ENCODE measurements around the gene HNRNPA2B1. TPM values are rescaled to one million over a fixed set of nuclear protein-coding genes. Genes with fewer than 3 reads are reported as not detected.

The HNRNPA2B1 gene
- 100 to 1,000 TPM; 207 to 539 (median 519) TPM for polyA plus RNA-seq

DNA sequence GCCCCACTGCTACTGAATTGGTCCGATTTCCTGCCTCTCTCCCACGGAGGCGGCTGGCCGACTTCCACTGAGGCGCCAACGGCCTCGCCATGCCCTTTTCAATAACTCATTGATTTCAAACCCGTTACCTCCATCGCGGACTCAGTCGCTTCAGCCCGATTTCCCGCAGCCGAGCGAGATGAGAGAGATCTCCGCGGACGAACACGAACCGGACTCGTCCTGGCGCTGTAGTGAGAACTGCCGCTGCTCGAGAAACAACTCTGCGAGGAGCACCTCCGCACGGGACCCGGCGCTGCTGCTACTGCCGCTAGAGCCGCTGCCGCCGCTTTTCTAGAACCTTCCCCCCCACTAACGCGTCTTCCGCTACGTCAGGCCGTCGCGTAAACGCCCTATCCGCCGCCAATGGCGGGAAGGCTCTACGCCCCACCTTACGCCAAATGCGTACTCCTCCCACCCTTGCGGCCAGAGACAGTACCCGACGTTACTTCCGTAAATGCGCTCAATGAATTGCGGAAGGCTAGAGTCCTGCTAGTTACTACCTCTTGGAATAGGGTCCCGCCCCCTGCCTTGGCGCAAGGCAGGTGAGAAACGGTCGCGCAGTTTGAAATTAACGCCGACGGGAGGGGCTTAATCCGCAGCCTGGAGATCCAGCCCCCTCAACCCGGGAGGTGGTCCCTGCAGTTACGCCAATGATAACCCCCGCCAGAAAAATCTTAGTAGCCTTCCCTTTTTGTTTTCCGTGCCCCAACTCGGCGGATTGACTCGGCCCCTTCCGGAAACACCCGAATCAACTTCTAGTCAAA lies at the start of gene HNRNPA2B1:
Gene HNRNPA2B1 (minus strand): TSS at position 303 of the 803 bp plus-strand sequence. CDS start 169 bp downstream, at position 134.
- peak within 1 kb of the TSS; percentile 91 for H3K27ac ChIP-seq (ENCODE audit: low read depth, low read length)
- WGBS, 3 donors = 0% methylated on average over 71 of the region's 71 CpGs

DNA sequence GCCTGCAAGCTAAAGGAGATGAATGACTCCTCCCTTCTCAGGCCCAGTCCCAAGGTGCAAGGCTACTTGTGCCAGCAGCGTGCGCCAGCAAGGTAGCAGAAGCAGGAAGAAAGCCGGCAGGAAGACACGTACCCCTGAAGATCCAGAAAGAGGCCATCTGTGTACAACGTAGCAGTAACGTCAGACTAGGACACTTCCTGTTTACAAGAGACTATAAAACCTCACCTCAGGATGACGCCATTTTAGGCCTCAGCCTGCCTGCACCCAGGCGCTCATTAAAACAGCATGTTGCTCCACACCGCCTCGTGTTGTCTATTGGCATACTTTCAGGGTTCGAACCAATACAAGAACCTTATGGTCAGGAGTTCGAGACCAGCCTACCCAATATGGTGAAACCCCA lies 49.7 kb upstream of the HNRNPA2B1 start:
- 76 to 90% (median 78%) methylated on average over 12 of the region's 12 CpGs for WGBS, 3 donors
- H3K27ac ChIP-seq (ENCODE audit: low read depth, low read length) = no peak overlapping the region

DNA sequence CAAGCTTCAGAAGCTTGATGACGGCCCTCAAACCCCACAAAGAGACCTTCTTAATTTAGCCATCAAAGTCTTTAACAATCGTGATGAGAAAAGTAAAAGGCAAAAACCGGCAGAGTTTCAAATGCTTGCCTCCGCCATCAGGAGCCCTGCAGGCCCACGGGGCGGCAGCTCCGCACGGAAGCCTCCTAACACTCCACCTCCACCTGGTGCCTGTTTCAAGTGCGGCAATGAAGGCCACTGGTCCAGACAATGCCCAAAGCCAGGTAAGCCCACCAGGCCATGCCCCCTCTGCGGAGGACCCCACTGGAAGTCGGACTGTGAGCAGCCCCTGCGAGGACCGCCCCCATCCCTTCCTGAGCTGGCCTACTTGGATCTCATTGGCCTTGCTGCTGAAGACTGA lies 44.6 kb upstream of the HNRNPA2B1 start:
- 90 to 95% (median 94%) methylated on average over 13 of the region's 13 CpGs for WGBS, 3 donors
- H3K27ac ChIP-seq (ENCODE audit: low read depth, low read length) = no peak overlapping the region

DNA sequence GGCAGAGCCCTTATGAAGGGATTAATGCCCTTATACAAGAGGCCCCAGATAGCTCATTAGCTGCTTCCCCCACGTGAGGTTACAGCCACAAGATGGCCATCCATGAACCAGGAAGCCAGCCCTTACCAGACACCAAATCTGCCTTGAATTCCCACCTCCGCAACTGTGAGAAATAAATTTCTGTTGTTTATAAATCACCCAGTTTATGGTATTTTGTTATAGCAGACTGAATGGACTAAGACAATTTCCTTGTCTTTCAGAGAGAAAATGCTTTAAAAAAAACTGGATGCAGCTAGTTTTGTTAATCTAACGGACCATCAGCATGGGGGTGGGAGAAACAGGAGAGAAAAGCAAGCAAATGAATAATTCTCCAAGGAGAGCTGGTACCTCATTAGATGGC lies 37.5 kb upstream of the HNRNPA2B1 start:
- WGBS, 3 donors = 61 to 69% (median 61%) methylated on average over 3 of the region's 3 CpGs
- H3K27ac ChIP-seq (ENCODE audit: low read depth, low read length) = no peak overlapping the region

DNA sequence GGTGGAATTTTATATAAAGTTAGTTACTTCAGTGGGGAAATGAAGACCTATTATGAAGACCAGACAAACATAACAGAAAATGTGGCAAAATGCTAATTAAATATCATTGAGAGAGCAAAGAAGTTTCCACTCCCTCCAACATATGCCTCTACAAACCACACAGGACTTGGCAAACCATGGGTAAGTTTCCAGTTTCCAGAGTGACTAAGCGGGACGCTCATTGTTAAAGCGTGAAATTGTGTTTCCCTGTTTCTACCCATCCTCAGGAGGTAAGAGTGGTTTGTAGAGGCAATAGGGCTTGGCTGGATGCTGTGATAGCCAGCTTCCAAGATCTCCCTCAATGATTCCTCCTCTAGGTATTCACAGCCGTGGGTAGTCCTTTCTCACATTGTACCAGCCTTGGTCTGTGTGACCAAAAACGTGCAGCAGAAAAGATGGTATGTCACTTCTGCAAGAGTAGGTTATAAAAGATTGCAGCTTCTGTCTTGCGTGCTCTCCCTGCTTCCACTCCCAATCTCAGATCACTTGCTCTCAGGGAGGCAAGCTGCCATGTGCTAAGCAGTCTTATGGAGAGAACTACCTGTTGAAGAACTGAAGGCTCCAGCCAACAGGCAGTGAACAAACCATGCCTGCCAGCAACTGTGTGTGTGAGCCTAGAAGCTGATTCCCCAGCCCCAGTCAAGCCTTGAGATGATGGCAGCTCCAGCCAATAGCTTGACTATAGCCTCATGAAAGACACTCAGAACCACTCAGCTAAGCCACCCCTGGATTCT lies 36.7 kb upstream of the HNRNPA2B1 start:
- no peak overlapping the region for H3K27ac ChIP-seq (ENCODE audit: low read depth, low read length)
- 80 to 90% (median 81%) methylated on average over 6 of the region's 6 CpGs for WGBS, 3 donors

GRCh38 chr7:26233902-26234511 lies 33.5 kb upstream of the HNRNPA2B1 start:
- 59 to 76% (median 63%) methylated on average over 5 of the region's 5 CpGs for WGBS, 3 donors
- H3K27ac ChIP-seq (ENCODE audit: low read depth, low read length) = no peak overlapping the region

DNA sequence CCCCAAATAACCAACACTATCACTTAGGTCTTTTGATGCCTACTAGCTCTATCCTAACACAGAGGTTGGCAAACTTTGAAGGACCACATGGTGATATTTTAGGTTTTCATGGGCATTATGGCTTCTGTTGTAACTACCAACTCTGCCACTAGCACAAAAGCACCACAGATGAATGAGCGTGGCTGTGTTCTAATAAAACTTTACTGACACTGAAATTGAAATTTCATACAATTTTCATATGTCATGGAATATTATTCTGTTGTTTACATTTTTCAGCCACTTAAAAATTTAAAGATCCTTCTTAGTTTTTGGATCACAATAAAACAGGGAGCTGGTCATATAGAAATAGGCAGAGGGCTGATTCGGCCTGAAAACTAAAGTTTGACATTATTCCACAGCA lies 27.4 kb upstream of the HNRNPA2B1 start:
- H3K27ac ChIP-seq (ENCODE audit: low read depth, low read length) = no peak overlapping the region
- WGBS, 3 donors = 97 to 99% (median 98%) methylated on average over 2 of the region's 2 CpGs

DNA sequence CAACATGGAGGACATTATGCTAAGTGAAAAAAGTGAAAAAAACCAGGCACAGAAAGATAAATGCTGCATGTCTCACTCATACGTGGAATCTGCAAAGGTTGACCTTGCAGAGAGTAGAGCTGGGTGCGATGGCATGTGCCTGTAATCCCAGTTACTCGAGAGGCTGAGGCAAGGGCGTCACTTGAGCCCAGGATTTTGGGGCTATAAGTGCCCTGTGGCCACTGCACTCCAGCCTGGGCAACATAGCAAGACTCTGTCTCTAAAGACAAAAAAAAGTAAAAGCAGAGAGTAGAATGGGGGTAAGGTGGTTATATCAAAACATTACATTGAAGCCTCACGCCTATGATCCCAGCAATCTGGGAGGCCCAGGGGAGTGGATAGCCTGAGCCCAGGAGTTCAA lies 23.8 kb upstream of the HNRNPA2B1 start:
- H3K27ac ChIP-seq (ENCODE audit: low read depth, low read length) = no peak overlapping the region
- whole genome bisulfite sequencing, 3 donors = 68 to 83% (median 81%) methylated on average over 5 of the region's 5 CpGs

DNA sequence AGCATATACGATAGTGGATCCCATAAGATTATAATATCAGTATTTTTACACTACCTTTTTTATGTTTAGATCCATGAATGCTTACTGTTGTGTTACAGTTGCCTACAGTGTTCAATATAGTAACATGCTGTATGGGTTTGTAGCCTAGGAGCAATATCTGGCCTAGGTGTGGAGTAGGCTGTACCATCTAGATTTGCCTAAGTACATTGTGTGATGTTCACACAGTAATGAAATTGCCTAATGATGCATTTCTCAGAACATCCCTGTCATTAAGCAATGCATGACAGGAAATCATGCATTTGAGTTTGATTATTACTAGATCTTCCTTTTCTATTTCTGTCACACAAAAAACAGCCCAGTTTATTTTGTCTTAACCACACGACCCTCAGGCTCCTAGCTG lies 15.5 kb upstream of the HNRNPA2B1 start:
- 64 to 78% (median 65%) methylated on average over 2 of the region's 2 CpGs for WGBS, 3 donors

GRCh38 chr7:26213807-26214515 lies 13.4 kb upstream of the HNRNPA2B1 start:
- no peak overlapping the region for H3K27ac ChIP-seq (ENCODE audit: low read depth, low read length)

More for the DNA sequence above, 15.5 kb upstream of the HNRNPA2B1 start:
- H3K27ac ChIP-seq (ENCODE audit: low read depth, low read length) = no peak overlapping the region

GRCh38 chr7:26212921-26213718 lies 12.6 kb upstream of the HNRNPA2B1 start:
- no peak overlapping the region for H3K27ac ChIP-seq (ENCODE audit: low read depth, low read length)
- WGBS, 3 donors = 91 to 95% (median 94%) methylated on average over 2 of the region's 2 CpGs

More at GRCh38 chr7:26213807-26214515, 13.4 kb upstream of the HNRNPA2B1 start:
- WGBS, 3 donors = 67 to 83% (median 73%) methylated on average over 5 of the region's 5 CpGs

GRCh38 chr7:26208040-26208439 lies 7.5 kb upstream of the HNRNPA2B1 start:
- WGBS, 3 donors = 57 to 79% (median 63%) methylated on average over 5 of the region's 5 CpGs
- no peak overlapping the region for H3K27ac ChIP-seq (ENCODE audit: low read depth, low read length)

GRCh38 chr7:26203016-26203415 lies 2.5 kb upstream of the HNRNPA2B1 start:
- H3K27ac ChIP-seq (ENCODE audit: low read depth, low read length) = no peak overlapping the region
- WGBS, 3 donors = 6 to 8% (median 6%) methylated on average over 2 of the region's 2 CpGs

- WGBS, 3 donors = 1% methylated on average over 58 to 68 of the region's 68 CpGs
- peak overlapping the region; percentile 91 for H3K27ac ChIP-seq (ENCODE audit: low read depth, low read length)
Measured at GRCh38 chr7:26202019-26202990, 1.8 kb upstream of the HNRNPA2B1 start.

DNA sequence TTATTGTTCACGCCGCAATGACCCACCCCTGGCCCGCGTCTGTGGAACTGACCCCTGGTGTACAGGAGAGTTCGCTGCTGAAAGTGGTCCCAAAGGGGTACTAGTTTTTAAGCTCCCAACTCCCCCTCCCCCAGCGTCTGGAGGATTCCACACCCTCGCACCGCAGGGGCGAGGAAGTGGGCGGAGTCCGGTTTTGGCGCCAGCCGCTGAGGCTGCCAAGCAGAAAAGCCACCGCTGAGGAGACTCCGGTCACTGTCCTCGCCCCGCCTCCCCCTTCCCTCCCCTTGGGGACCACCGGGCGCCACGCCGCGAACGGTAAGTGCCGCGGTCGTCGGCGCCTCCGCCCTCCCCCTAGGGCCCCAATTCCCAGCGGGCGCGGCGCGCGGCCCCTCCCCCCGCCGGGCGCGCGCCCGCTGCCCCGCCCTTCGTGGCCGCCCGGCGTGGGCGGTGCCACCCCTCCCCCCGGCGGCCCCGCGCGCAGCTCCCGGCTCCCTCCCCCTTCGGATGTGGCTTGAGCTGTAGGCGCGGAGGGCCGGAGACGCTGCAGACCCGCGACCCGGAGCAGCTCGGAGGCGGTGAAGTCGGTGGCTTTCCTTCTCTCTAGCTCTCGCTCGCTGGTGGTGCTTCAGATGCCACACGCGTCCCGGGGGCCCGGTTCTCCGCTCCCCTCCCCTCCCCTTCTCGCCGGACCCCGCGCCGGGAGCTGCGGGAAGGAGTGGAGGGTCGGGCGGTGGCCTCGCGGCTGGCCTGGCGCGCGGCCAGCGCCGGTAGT lies 887 bp upstream of the HNRNPA2B1 start, which contains the start of gene CBX3:
Gene CBX3 (plus strand): TSS at position 499 of the 772 bp plus-strand sequence. CDS start 1,254 bp downstream, outside the sequence.
- peak within 1 kb of the TSS; percentile 91 for H3K27ac ChIP-seq (ENCODE audit: low read depth, low read length)
- WGBS, 3 donors = 1 to 7% (median 5%) methylated on average over 55 to 86 of the region's 86 CpGs

- 0 to 1% (median 0%) methylated on average over 29 of the region's 29 CpGs for WGBS, 3 donors
Measured at GRCh38 chr7:26200038-26200443, 505 bp downstream of the HNRNPA2B1 start.

More at GRCh38 chr7:26200038-26200443, 505 bp downstream of the HNRNPA2B1 start:
- peak overlapping the region; percentile 71 for H3K27ac ChIP-seq (ENCODE audit: low read depth, low read length)

Measured in adipose tissue (tissue), 3 donors.